GM12864 (cell line): ENCODE data around the gene ENTHD1.
"Not testable (repeated sequence)": the region's sequence is repeated elsewhere in the genome, so short reads cannot be mapped to it uniquely, and the experiment has no call there.

Experiments used
- DNase-seq: peaks from one replicate; pipeline ENCODE4 v3.0.0-alpha.2; 2011; ENCODE audit warnings: low read depth
- H3K4me3 ChIP-seq: 2 replicates; pipeline ENCODE4 v1.5.1; 2011; ENCODE audit warnings: mild to moderate bottlenecking, low read depth, low read length, control low read depth
- CTCF ChIP-seq: IDR thresholded peaks from 2 replicates; pipeline ENCODE4 v1.5.1; 2011; ENCODE audit warnings: low read depth, mild to moderate bottlenecking, moderate library complexity, low read length, control low read depth, inconsistent platforms; ENCODE audit errors: missing control alignments

Gene ENTHD1

GRCh38 chr22:39851606-39852315 lies 41.8 kb downstream of the ENTHD1 start:
- no peak overlapping the region for H3K4me3 ChIP-seq
- no peak for TF ChIP-seq CTCF
- no peak for DNase-seq

- H3K4me3 ChIP-seq: no peak overlapping the region
- no peak for TF ChIP-seq CTCF
- no peak for DNase-seq
Observed at GRCh38 chr22:39847477-39847876, 46.1 kb downstream of the ENTHD1 start.

GRCh38 chr22:39846539-39846938 lies 47.0 kb downstream of the ENTHD1 start:
- not testable (repeated sequence) for H3K4me3 ChIP-seq, DNase-seq

- DNase-seq: no peak
- no peak for TF ChIP-seq CTCF
- no peak overlapping the region for H3K4me3 ChIP-seq
Observed at GRCh38 chr22:39845529-39845928, 48.0 kb downstream of the ENTHD1 start.

- H3K4me3 ChIP-seq: no peak overlapping the region
- DNase-seq: no peak
- TF ChIP-seq CTCF: no peak
Observed at GRCh38 chr22:39839917-39840510, 53.5 kb downstream of the ENTHD1 start.

GRCh38 chr22:39839204-39839603 lies 54.4 kb downstream of the ENTHD1 start:
- no peak overlapping the region for H3K4me3 ChIP-seq
- TF ChIP-seq CTCF: no peak
- DNase-seq: no peak

- no peak for DNase-seq
- no peak for TF ChIP-seq CTCF
Observed at GRCh38 chr22:39833610-39834009, 60.0 kb downstream of the ENTHD1 start.

More at GRCh38 chr22:39833610-39834009, 60.0 kb downstream of the ENTHD1 start:
- no peak overlapping the region for H3K4me3 ChIP-seq
